Small intestine (tissue), 7 donors: Measurements from ENCODE around the gene MAP1LC3B2. TPM values are rescaled to one million over a fixed set of nuclear protein-coding genes. Genes with fewer than 3 reads are reported as not detected.

Experiments
- DNase-seq, 2 donors: peaks; one replicate each; pipeline versions ENCODE4 v3.0.0 to v3.0.0-alpha.2; 2013
- FAIRE-seq: peaks from 2 replicates; lab custom pipeline; 2012; peaks lifted over from hg19 to GRCh38; lab: Jason Lieb, UNC
- H3K27ac ChIP-seq, 3 donors: one replicate each; pipeline ENCODE4 v1.5.1; 2013; ENCODE audit warnings: low read length in 2 of 3, mild to moderate bottlenecking in 2 of 3, control low read depth in 1 of 3, inconsistent platforms in 1 of 3, low read depth in 1 of 3, moderate library complexity in 1 of 3
- H3K27me3 ChIP-seq, 3 donors: one replicate each; pipeline ENCODE4 v1.6.1; 2013; ENCODE audit warnings: low read length in 3 of 3, inconsistent platforms in 1 of 3; ENCODE audit not compliant: control insufficient read depth in 3 of 3, insufficient read depth in 3 of 3
- H3K36me3 ChIP-seq, 3 donors: one replicate each; pipeline ENCODE4 v1.6.1; 2013; ENCODE audit warnings: low read length in 3 of 3, inconsistent platforms in 1 of 3, low read depth in 1 of 3, mild to moderate bottlenecking in 1 of 3, moderate library complexity in 1 of 3; ENCODE audit not compliant: control insufficient read depth in 3 of 3, insufficient read depth in 2 of 3
- H3K4me1 ChIP-seq, 3 donors: one replicate each; pipeline ENCODE4 v1.6.1; 2013; ENCODE audit warnings: low read length in 2 of 3, inconsistent platforms in 1 of 3, low read depth in 1 of 3, mild to moderate bottlenecking in 1 of 3, moderate library complexity in 1 of 3; ENCODE audit not compliant: control insufficient read depth in 3 of 3, insufficient read depth in 2 of 3
- H3K4me3 ChIP-seq, 3 donors: one replicate each; pipeline ENCODE4 v1.5.1; 2013; ENCODE audit warnings: low read length in 3 of 3, control low read depth in 1 of 3, inconsistent platforms in 1 of 3, low read depth in 1 of 3, mild to moderate bottlenecking in 1 of 3, moderate library complexity in 1 of 3
- H3K9me3 ChIP-seq, 2 donors: one replicate each; pipeline ENCODE4 v1.6.1; 2013; ENCODE audit warnings: low read depth in 1 of 2, low read length in 1 of 2; ENCODE audit not compliant: control insufficient read depth in 2 of 2, insufficient read depth in 1 of 2
- WGBS, 3 donors: extraction: QIAGEN DNeasy Blood & Tissue Kit; methylation state at CpG; one replicate each; pipeline ENCODE4 v1.1.7; 2013; 5-methylcytosine and 5-hydroxymethylcytosine counted together
- polyA plus RNA-seq, 4 donors: library from polyadenylated mRNA; stranded (reverse) in 3 of 4; unstranded in 1 of 4; fragments of 200-250 nt in 3 of 4; fragments of 120-200 nt in 1 of 4; gene quantifications; one replicate each; pipeline versions ENCODE4 v1.2.1 to v1.2.3, GENCODE V29; 2013
- donor health status: healthy with polysubstance abuse.
- donor health status: control.
- donor health status: control.
- donor health status: Bipolar disorder and iron deficiency.
- donor health status: healthy.

The MAP1LC3B2 gene
- polyA plus RNA-seq, 4 donors = 1.1 to 2.7 (median 2.0) TPM

DNA sequence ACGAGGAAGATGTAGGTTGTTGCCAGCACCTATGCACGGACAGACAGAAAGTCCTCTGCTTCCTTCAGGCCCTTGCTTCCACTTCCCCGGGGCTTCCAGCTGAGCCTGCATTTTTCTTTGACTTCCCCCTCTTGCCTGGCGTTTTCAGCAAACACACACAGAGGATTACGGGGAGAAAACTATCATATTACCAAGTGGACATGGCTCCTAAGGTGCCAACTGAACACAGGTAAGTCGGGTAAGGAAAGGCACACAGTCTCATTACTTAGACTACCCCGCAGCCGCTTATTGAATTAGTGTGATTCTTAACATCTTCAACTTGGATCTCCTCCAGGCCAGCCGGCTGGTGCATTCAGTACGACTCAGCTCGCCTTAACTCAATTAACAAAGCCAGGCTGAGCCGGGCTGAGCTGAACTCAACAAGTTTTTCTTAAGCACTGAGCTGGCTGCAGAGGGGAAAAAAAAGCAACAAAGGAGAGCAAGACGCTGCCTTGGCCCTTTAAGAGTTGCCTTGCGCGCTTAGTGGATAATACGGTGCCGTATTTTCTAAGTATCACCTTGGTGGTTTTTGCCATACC is 19.2 kb upstream of the MAP1LC3B2 start:
- no peak overlapping the region for H3K4me3 ChIP-seq
- H3K27ac ChIP-seq = peak overlapping the region in 1 of 3 donors; percentile 12
- H3K36me3 ChIP-seq = no peaks in the 10 kb centered on the region
- H3K9me3 ChIP-seq = no peaks in the 10 kb centered on the region
- peak in 1 of 2 donors; percentile 35 for DNase-seq
- peaks cover 0 to 10% (median 3%) of the 10 kb centered on the region in 3 donors for H3K4me1 ChIP-seq
- no peak for FAIRE-seq
- H3K27me3 ChIP-seq = no peaks in the 10 kb centered on the region
- WGBS, 3 donors = 17 to 45% (median 42%) methylated on average over 17 of the region's 17 CpGs

DNA sequence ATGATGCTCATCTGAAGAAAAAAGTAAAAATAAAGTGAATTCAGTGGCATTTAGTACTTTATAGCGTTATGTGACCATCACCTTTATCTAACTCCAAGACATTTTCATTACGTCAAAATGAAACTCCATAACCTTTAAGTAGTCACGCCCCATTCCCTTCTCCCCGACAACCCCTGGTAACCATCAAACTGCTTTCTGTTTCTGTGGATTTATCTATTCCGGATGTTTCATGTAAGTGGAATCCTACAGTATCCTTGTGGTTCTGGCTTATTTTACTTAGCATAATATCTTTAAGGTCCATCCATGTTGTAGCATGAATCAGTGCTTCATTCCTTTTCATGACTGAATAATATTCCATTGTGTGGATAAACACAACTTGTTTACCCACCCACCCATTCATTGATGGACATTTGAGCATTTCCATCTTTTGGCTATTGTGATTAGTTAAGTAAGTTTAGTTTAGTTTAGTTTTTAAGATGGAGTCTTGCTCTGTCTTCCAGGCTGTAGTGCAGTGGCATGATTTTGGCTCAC is 18.5 kb upstream of the MAP1LC3B2 start:
- no peaks in the 10 kb centered on the region for H3K27me3 ChIP-seq
- FAIRE-seq (no peak), DNase-seq (no peak)
- no peaks in the 10 kb centered on the region for H3K9me3 ChIP-seq
- H3K36me3 ChIP-seq = no peaks in the 10 kb centered on the region
- 21 to 43% (median 37%) methylated on average over 5 of the region's 5 CpGs for WGBS, 3 donors
- peaks cover 0 to 10% (median 3%) of the 10 kb centered on the region in 3 donors for H3K4me1 ChIP-seq
- H3K27ac ChIP-seq = no peak overlapping the region
- no peak overlapping the region for H3K4me3 ChIP-seq

DNA sequence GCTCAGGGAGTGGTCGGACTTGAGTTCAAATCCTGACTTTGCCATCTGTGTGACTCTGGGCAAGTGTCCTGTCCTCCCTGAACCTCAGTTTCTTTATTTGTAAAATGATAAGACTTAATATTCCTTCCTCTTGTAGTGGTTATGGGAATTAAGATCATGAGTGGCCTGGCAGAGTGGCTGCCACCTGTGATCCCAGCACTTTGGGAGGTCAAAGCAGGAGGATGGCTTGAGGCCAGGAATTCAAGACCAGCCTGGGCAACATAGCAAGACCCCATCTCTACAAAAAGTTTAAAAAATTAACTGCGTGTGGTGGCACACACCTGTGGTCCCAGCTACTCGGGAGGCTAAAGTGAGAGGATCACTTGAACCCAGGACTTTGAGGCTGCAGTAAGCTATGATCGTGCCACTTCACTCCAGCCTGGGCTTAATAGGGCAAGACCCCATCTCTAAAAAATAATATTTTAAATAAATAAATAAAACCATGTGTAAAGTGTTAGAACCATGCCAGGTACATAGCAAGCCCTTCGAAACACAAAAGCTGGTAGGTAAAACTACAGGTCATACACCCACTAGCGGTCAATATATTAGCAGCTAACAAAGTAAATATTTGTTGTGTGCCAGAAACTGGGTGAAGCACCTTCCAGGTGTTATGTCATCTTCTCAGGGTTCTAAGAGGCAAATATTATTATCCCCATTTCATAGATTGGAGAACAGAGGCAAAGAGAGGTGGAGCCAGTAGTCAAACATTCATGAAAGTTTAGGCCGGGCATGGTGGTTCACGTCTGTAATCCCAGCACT is 17.4 kb upstream of the MAP1LC3B2 start:
- H3K36me3 ChIP-seq = no peaks in the 10 kb centered on the region
- no peak overlapping the region for H3K4me3 ChIP-seq
- no peaks in the 10 kb centered on the region for H3K9me3 ChIP-seq
- 85 to 94% (median 87%) methylated on average over 8 of the region's 8 CpGs for WGBS, 3 donors
- FAIRE-seq = no peak
- H3K27me3 ChIP-seq = no peaks in the 10 kb centered on the region
- H3K27ac ChIP-seq = no peak overlapping the region
- no peak for DNase-seq
- peaks cover 0 to 10% (median 3%) of the 10 kb centered on the region in 3 donors for H3K4me1 ChIP-seq

GRCh38 chr12:116542345-116542956 is 16.7 kb upstream of the MAP1LC3B2 start:
- H3K9me3 ChIP-seq = no peaks in the 10 kb centered on the region

GRCh38 chr12:116544656-116545055 is 14.5 kb upstream of the MAP1LC3B2 start:
- 66 to 88% (median 76%) methylated on average over 5 of the region's 5 CpGs for WGBS, 3 donors
- FAIRE-seq = no peak
- DNase-seq = no peak

More at GRCh38 chr12:116542345-116542956, 16.7 kb upstream of the MAP1LC3B2 start:
- FAIRE-seq (no peak), DNase-seq (no peak)
- Histone ChIP-seq H3K4me3 (no peak overlapping the region), H3K27me3 (no peaks in the 10 kb centered on the region), H3K4me1 (peaks cover 0 to 10% (median 3%) of the 10 kb centered on the region in 3 donors), H3K27ac (no peak overlapping the region), H3K36me3 (no peaks in the 10 kb centered on the region)
- WGBS, 3 donors = 66 to 78% (median 72%) methylated on average over 15 of the region's 15 CpGs

DNA sequence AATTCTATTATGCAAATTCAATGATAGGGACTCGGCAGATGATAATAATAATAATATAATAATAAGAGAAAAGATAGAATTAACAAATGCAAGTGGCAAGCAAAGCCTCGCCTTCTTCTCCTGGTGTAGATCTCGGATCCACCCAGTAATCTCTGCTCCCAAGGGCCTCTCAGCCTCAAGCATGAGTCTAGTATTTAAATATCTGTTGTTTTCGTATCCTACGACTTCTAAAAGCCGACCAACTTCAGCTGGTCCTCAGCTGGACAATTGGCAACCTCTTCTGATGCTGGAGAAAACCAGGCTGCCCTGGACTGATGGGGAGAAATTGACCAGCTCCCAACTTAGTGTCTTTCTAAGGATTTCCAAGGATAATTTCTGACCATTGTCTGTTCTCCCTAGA is 14.0 kb upstream of the MAP1LC3B2 start:
- no peak for DNase-seq
- H3K4me3 ChIP-seq = no peak overlapping the region
- H3K27me3 ChIP-seq = no peaks in the 10 kb centered on the region
- WGBS, 3 donors = 66 to 75% (median 71%) methylated on average over 6 of the region's 6 CpGs
- no peak for FAIRE-seq
- no peak overlapping the region for H3K27ac ChIP-seq
- peaks cover 0 to under 1% (median 0%) of the 10 kb centered on the region in 3 donors for H3K4me1 ChIP-seq
- no peaks in the 10 kb centered on the region for H3K9me3 ChIP-seq
- H3K36me3 ChIP-seq = no peaks in the 10 kb centered on the region

More at GRCh38 chr12:116544656-116545055, 14.5 kb upstream of the MAP1LC3B2 start:
- Histone ChIP-seq H3K27me3 (no peaks in the 10 kb centered on the region), H3K4me3 (no peak overlapping the region), H3K36me3 (no peaks in the 10 kb centered on the region), H3K27ac (peak overlapping the region in 1 of 3 donors; percentile 4), H3K9me3 (no peaks in the 10 kb centered on the region), H3K4me1 (peaks cover 0 to 4% (median 0%) of the 10 kb centered on the region in 3 donors)

- H3K27me3 ChIP-seq = no peaks in the 10 kb centered on the region
- H3K4me3 ChIP-seq = no peak overlapping the region
- no peak overlapping the region for H3K27ac ChIP-seq
- H3K4me1 ChIP-seq = no peaks in the 10 kb centered on the region
- FAIRE-seq = no peak
- whole genome bisulfite sequencing, 3 donors = 84 to 87% (median 84%) methylated on average over 6 of the region's 6 CpGs
- H3K36me3 ChIP-seq = no peaks in the 10 kb centered on the region
- no peaks in the 10 kb centered on the region for H3K9me3 ChIP-seq
- DNase-seq = no peak
Observed at GRCh38 chr12:116545936-116546335, 13.2 kb upstream of the MAP1LC3B2 start.

DNA sequence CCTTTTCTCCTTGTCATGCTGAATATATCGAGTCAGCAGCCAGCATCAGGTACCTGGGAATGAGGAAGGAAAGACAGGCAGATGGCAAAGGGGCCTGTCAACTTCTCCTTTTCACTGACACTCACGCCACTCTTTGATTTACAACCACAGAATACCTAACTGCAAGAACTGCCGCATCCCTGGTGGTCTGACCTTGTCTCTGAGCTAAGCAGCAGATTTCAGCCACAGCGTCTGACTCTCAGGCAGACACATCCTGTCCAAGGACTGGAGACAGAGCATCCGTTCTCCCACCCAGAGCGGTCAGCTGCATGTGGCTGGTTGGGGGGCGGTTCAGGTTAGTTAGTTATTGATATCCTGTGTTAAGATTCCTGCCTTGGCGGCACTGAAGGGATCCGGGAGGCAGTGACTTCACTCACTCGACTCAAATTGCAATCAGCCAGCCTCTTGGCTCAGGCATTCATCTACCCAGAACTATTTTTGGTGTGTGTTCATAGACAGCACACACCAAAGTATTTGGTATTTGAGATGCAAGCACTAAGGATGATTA is 11.2 kb upstream of the MAP1LC3B2 start:
- DNase-seq (no peak), FAIRE-seq (no peak)
- H3K4me1 ChIP-seq = no peaks in the 10 kb centered on the region
- H3K4me3 ChIP-seq = no peak overlapping the region
- whole genome bisulfite sequencing, 3 donors = 46 to 83% (median 71%) methylated on average over 10 of the region's 10 CpGs
- no peaks in the 10 kb centered on the region for H3K27me3 ChIP-seq
- no peak overlapping the region for H3K27ac ChIP-seq
- no peaks in the 10 kb centered on the region for H3K36me3 ChIP-seq
- peaks cover 0 to 2% of the 10 kb centered on the region in 2 donors for H3K9me3 ChIP-seq
